K562 (cell line): ENCODE data around the gene PMF1. TPM values are rescaled to one million over a fixed set of nuclear protein-coding genes. Genes with fewer than 3 reads are reported as not detected.
A peak's percentile ranks its signal among the peaks of the same experiment; 100 is the strongest.

ENCODE experiments used
- CREM ChIP-seq: IDR thresholded peaks from 2 replicates; pipeline ENCODE4 v1.6.1; 2014; ENCODE audit warnings: antibody characterized with exemption, low read depth
- CTBP1 ChIP-seq: fragments of 450-650 bp; IDR thresholded peaks from 2 replicates; pipeline ENCODE4 v1.6.1; 2016; ENCODE audit warnings: borderline replicate concordance
- HES1 ChIP-seq: fragments of 450-650 bp; IDR thresholded peaks from 2 replicates; pipeline ENCODE4 v1.6.1; 2016; ENCODE audit warnings: low read depth, mild to moderate bottlenecking, moderate library complexity
- MAX ChIP-seq: sonication (generic); formaldehyde crosslinking; IDR thresholded peaks from 2 replicates; pipeline ENCODE4 v1.9.0; 2022; ENCODE audit warnings: mild to moderate bottlenecking, missing genetic modification reagents
- NKRF ChIP-seq: fragments of 450-650 bp; IDR thresholded peaks from 2 replicates; pipeline ENCODE4 v1.6.1; 2016; ENCODE audit warnings: borderline replicate concordance
- NR2C1 ChIP-seq, 2 experiments: fragments of 450-650 bp; IDR thresholded peaks; 2 replicates each; pipeline ENCODE4 v1.6.1; 2017; ENCODE audit warnings: mild to moderate bottlenecking in 2 of 2, antibody characterized with exemption in 1 of 2, inconsistent platforms in 1 of 2, missing compliant biosample characterization in 1 of 2, missing genetic modification characterization in 1 of 2
- RBBP5 ChIP-seq: fragments of 200-600 bp; sonication (generic); IDR thresholded peaks from 2 replicates; pipeline ENCODE4 v1.6.1; 2012; ENCODE audit warnings: borderline replicate concordance, mild to moderate bottlenecking, low read length, control low read depth, inconsistent platforms; ENCODE audit not compliant: insufficient read depth, poor library complexity, severe bottlenecking
- SRSF7 ChIP-seq: fragments of 200-400 bp; formaldehyde crosslinking; optimal IDR thresholded peaks from 2 replicates; pipeline ENCODE3; 2017; ENCODE audit warnings: mild to moderate bottlenecking, low read depth, low read length
- ZBTB5 ChIP-seq: fragments of 450-650 bp; IDR thresholded peaks from 2 replicates; pipeline ENCODE4 v1.6.1; 2017; ENCODE audit warnings: antibody characterized with exemption
- ZBTB9 ChIP-seq: fragments of 450-650 bp; formaldehyde crosslinking; IDR thresholded peaks from 2 replicates; pipeline ENCODE4 v1.4.0; 2020; ENCODE audit warnings: mild to moderate bottlenecking, moderate library complexity
- ZNF212 ChIP-seq: fragments of 450-650 bp; formaldehyde crosslinking; IDR thresholded peaks from 2 replicates; pipeline ENCODE4 v1.4.0; 2020; ENCODE audit warnings: mild to moderate bottlenecking
- ZNF592 ChIP-seq: fragments of 450-650 bp; IDR thresholded peaks from 2 replicates; pipeline ENCODE4 v1.6.1; 2017; ENCODE audit warnings: antibody characterized with exemption, mild to moderate bottlenecking
- polyA plus RNA-seq, 8 experiments: library from polyadenylated mRNA; depleted of rRNA in 4 of 8; stranded (reverse) in 5 of 8; unstranded in 3 of 8; fragments of >200 nt; fragmentation: Nextera tagmentation in 2 of 8; fragmentation: Illumina TruSeq in 1 of 8; extraction: Ambion mirVana in 2 of 8; extraction: Trizol in 1 of 8; gene quantifications; 2 replicates each; pipeline versions ENCODE4 v1.2.1 to v1.2.3, GENCODE V29; 2011 to 2014; ENCODE audit warnings: inconsistent platforms in 1 of 8, missing spikeins in 1 of 8
- total RNA-seq, 7 experiments: library from RNA; depleted of rRNA in 6 of 7; stranded (reverse); fragments of >200 nt in 6 of 7; fragmentation: Illumina TruSeq in 2 of 7; extraction: Trizol in 2 of 7; gene quantifications; 2 replicates each; pipeline versions ENCODE4 v1.2.1 to v1.2.3, GENCODE V29; 2011 to 2021; ENCODE audit warnings: low replicate concordance in 1 of 7

PMF1 gene
- total and polyA plus RNA-seq, 9 of the 15 experiments (the other 6 are each of a cell fraction or from before 2014, with no cell fraction given) = 9.4 to 92.9 (median 71.0) TPM

- TF ChIP-seq MAX (CRISPR knock-in tag) = peak; percentile 69
- 0 out of 2 replicates have a peak, but pooled peaks have one; percentile 32 for TF ChIP-seq HES1
- TF ChIP-seq SRSF7 = no peak
- peak; percentile 96 for TF ChIP-seq CREM
- peak; percentile 70; the same call in 1 of the 2 replicates for TF ChIP-seq CTBP1
- TF ChIP-seq RBBP5 = peak; percentile 79
- TF ChIP-seq NKRF = 0 out of 2 replicates have a peak, but pooled peaks have one; percentile 18
- no peak for TF ChIP-seq ZNF212 (CRISPR knock-in tag)
- TF ChIP-seq NR2C1 (IDR thresholded peaks at IDR 0.05) = peak; percentile 37; the same call in 1 of the 2 replicates
- peak; percentile 32; the same call in 1 of the 2 replicates for TF ChIP-seq NR2C1 (tag; IDR thresholded peaks at IDR 0.05)
- TF ChIP-seq ZBTB9 (CRISPR knock-in tag) = peak; percentile 47; the same call in 1 of the 2 replicates
- TF ChIP-seq ZBTB5 = no peak
- peak; percentile 78 for TF ChIP-seq ZNF592
Observed at GRCh38 chr1:156212833-156213643, at the start of gene PMF1 (continued).
